ENCODE data around the gene SAFB.

GRCh38 chr19:5680437-5681368 lies 57.8 kb downstream of the SAFB start, which contains the start of the genes HSD11B1L and MICOS13:
- TF ChIP-seq CTCF (conservative IDR thresholded peaks at IDR 0.05): no peak
- TF ChIP-seq ZFX (IDR thresholded peaks at IDR 0.05): no peak
